Thyroid gland (tissue), 4 donors: ENCODE data around the gene SHE. TPM values are rescaled to one million over a fixed set of nuclear protein-coding genes. Genes with fewer than 3 reads are reported as not detected.

Experiments
- DNase-seq, 2 donors: peaks; one replicate each; pipeline ENCODE4 v3.0.0-alpha.2; 2019
- H3K27ac ChIP-seq, 3 donors: fragments of 200-600 bp; sonication (generic); 1 replicate in 2 of 3; 2 replicates in 1 of 3; pipeline ENCODE4 v1.5.1; 2016 to 2019; ENCODE audit warnings: mild to moderate bottlenecking in 1 of 3, moderate library complexity in 1 of 3
- H3K27me3 ChIP-seq: fragments of 200-600 bp; sonication (generic); one replicate; pipeline ENCODE4 v1.5.1; 2019
- H3K36me3 ChIP-seq, 2 donors: fragments of 200-600 bp; sonication (generic); one replicate each; pipeline ENCODE4 v1.5.1; 2016 to 2019
- H3K4me1 ChIP-seq, 2 donors: fragments of 200-600 bp; sonication (generic); one replicate each; pipeline ENCODE4 v1.5.1; 2017 to 2019
- H3K4me3 ChIP-seq, 3 donors: fragments of 200-600 bp; sonication (generic); replicated peaks in 1 of 3; 1 replicate in 2 of 3; 2 replicates in 1 of 3; pipeline ENCODE4 v1.5.1; 2016; ENCODE audit warnings: mild to moderate bottlenecking in 1 of 3
- H3K9me3 ChIP-seq: fragments of 200-600 bp; sonication (generic); one replicate; pipeline ENCODE4 v1.5.1; 2017
- CTCF ChIP-seq, 6 experiments: fragments of 200-600 bp in 3 of 6; fragments of 450-650 bp in 3 of 6; sonication (generic) in 3 of 6; IDR thresholded peaks; one replicate each; pipeline ENCODE4 v1.5.1; 2016 to 2019; ENCODE audit warnings: antibody characterized with exemption in 6 of 6, mild to moderate bottlenecking in 2 of 6, inconsistent platforms in 1 of 6, moderate library complexity in 1 of 6
- POLR2A ChIP-seq, 2 donors: fragments of 450-650 bp; IDR thresholded peaks; one replicate each; pipeline ENCODE4 v1.6.1; 2017; ENCODE audit warnings: antibody characterized with exemption in 2 of 2, mild to moderate bottlenecking in 2 of 2, moderate library complexity in 1 of 2
- WGBS, 2 donors: methylation state at CpG; one replicate each; pipeline ENCODE4 v1.1.5; 2017; 5-methylcytosine and 5-hydroxymethylcytosine counted together
- intact Hi-C: fragments of 100-400 bp; cut with DNase I; formaldehyde crosslinking; loops from one replicate; pipeline ENCODE4 v1.15.1; 2023
- total RNA-seq, 4 donors: library from RNA; depleted of rRNA; stranded (reverse); fragments of >200 nt; gene quantifications; one replicate each; pipeline ENCODE4 v1.2.3, GENCODE V29; 2016

The SHE gene
- total RNA-seq, 4 donors from 2014 or later, result 35.8 to 56.0 (median 43.0) TPM

GRCh38 chr1:154483941-154484803 lies 18.0 kb downstream of the SHE start:
- TF ChIP-seq CTCF (IDR thresholded peaks at IDR 0.05) (peak in 2 of 6 experiments; percentile 3 to 26), POLR2A (IDR thresholded peaks at IDR 0.05) (no peak)
- Histone ChIP-seq H3K27ac (peak overlapping the region; percentile 69 to 81 (median 77)), H3K4me3 (no peak overlapping the region), H3K36me3 (peaks cover 18 to 28% of the 10 kb centered on the region in 2 donors), H3K27me3 (no peaks in the 10 kb centered on the region), H3K9me3 (no peaks in the 10 kb centered on the region), H3K4me1 (peaks cover 13 to 33% of the 10 kb centered on the region in 2 donors)
- peak; percentile 84 for DNase-seq
- intact Hi-C loops, result loop anchor here (5.0 kb wide), 1 partner anchor 63 kb away; no protein-coding TSS in a partner anchor
- 34 to 36% methylated on average over 14 of the region's 14 CpGs for WGBS, 2 donors

- H3K27ac ChIP-seq, result no peak overlapping the region
- no peaks in the 10 kb centered on the region for H3K9me3 ChIP-seq
- intact Hi-C loops, result loop anchor here (5.0 kb wide), 1 partner anchor 66 kb away; no protein-coding TSS in a partner anchor
- peaks cover 13 to 28% of the 10 kb centered on the region in 2 donors for H3K4me1 ChIP-seq
- H3K4me3 ChIP-seq, result no peak overlapping the region
- H3K36me3 ChIP-seq, result peaks cover 5 to 9% of the 10 kb centered on the region in 2 donors
- H3K27me3 ChIP-seq, result no peaks in the 10 kb centered on the region
- 77 to 80% methylated on average over 1 of the region's 1 CpG for WGBS, 2 donors
- DNase-seq, result no peak
- TF ChIP-seq CTCF (IDR thresholded peaks at IDR 0.05) (no peak), POLR2A (IDR thresholded peaks at IDR 0.05) (no peak)
Observed at GRCh38 chr1:154481053-154481452, 21.2 kb downstream of the SHE start.

- Histone ChIP-seq H3K4me1 (peaks cover 9 to 18% of the 10 kb centered on the region in 2 donors), H3K4me3 (no peak overlapping the region)
Observed at GRCh38 chr1:154479764-154480421, 22.3 kb downstream of the SHE start.

GRCh38 chr1:154478639-154479038 lies 23.6 kb downstream of the SHE start:
- H3K36me3 ChIP-seq, result no peaks in the 10 kb centered on the region
- H3K27me3 ChIP-seq, result no peaks in the 10 kb centered on the region
- DNase-seq, result no peak
- H3K4me1 ChIP-seq, result peaks cover 5 to 10% of the 10 kb centered on the region in 2 donors
- TF ChIP-seq CTCF (IDR thresholded peaks at IDR 0.05) (no peak), POLR2A (IDR thresholded peaks at IDR 0.05) (no peak)
- intact Hi-C loops, result loop anchor here (5.0 kb wide), 1 partner anchor 279 kb away; no protein-coding TSS in a partner anchor
- no peak overlapping the region for H3K4me3 ChIP-seq
- WGBS, 2 donors, result 69 to 73% methylated on average over 5 of the region's 5 CpGs
- H3K9me3 ChIP-seq, result no peaks in the 10 kb centered on the region
- H3K27ac ChIP-seq, result no peak overlapping the region

More at GRCh38 chr1:154479764-154480421, 22.3 kb downstream of the SHE start:
- no peaks in the 10 kb centered on the region for H3K9me3 ChIP-seq
- intact Hi-C loops, result loop anchor here (5.0 kb wide), 2 partner anchors 67 to 277 kb away; no protein-coding TSS in a partner anchor
- TF ChIP-seq CTCF (IDR thresholded peaks at IDR 0.05) (peak; percentile 83 to 98 (median 96)), POLR2A (IDR thresholded peaks at IDR 0.05) (no peak)
- H3K36me3 ChIP-seq, result no peaks in the 10 kb centered on the region
- H3K27ac ChIP-seq, result no peak overlapping the region
- peak; percentile 56 to 61 for DNase-seq
- 38 to 40% methylated on average over 9 of the region's 9 CpGs for WGBS, 2 donors
- H3K27me3 ChIP-seq, result no peaks in the 10 kb centered on the region
